HepG2 (cell line): Measurements from ENCODE around the gene SNRNP48. TPM values are rescaled to one million over a fixed set of nuclear protein-coding genes. Genes with fewer than 3 reads are reported as not detected.
A peak's percentile ranks its signal among the peaks of the same experiment; 100 is the strongest.

Source experiments
- ATF4 ChIP-seq, 2 experiments: fragments of 450-650 bp in 1 of 2; sonication (generic) in 1 of 2; formaldehyde crosslinking; IDR thresholded peaks; 2 replicates each; pipeline versions ENCODE4 v1.5.0 to v1.8.0; 2020 to 2022; ENCODE audit warnings: mild to moderate bottlenecking in 1 of 2, missing genetic modification reagents in 1 of 2
- BCL3 ChIP-seq: sonication (generic); formaldehyde crosslinking; IDR thresholded peaks from 2 replicates; pipeline ENCODE4 v1.5.1; 2020; ENCODE audit warnings: mild to moderate bottlenecking, missing genetic modification reagents, moderate library complexity
- BORCS8-MEF2B ChIP-seq: sonication (generic); formaldehyde crosslinking; IDR thresholded peaks from 2 replicates; pipeline ENCODE4 v1.8.0; 2022; ENCODE audit warnings: mild to moderate bottlenecking, missing genetic modification reagents
- E2F1 ChIP-seq: sonication (generic); formaldehyde crosslinking; IDR thresholded peaks from 2 replicates; pipeline ENCODE4 v1.5.0; 2020; ENCODE audit warnings: missing genetic modification reagents
- MED13 ChIP-seq: sonication (generic); formaldehyde crosslinking; IDR thresholded peaks from 2 replicates; pipeline ENCODE4 v1.5.0; 2020; ENCODE audit warnings: missing genetic modification reagents
- MZF1 ChIP-seq: sonication (generic); formaldehyde crosslinking; IDR thresholded peaks from 2 replicates; pipeline ENCODE4 v1.8.1; 2023; ENCODE audit warnings: mild to moderate bottlenecking, missing genetic modification reagents, borderline replicate concordance
- PHF20 ChIP-seq: sonication (generic); formaldehyde crosslinking; IDR thresholded peaks from 2 replicates; pipeline ENCODE4 v1.5.0; 2020; ENCODE audit warnings: mild to moderate bottlenecking, missing genetic modification reagents
- RAD21 ChIP-seq: fragments of 450-650 bp; formaldehyde crosslinking; IDR thresholded peaks from 2 replicates; pipeline ENCODE4 v1.5.0; 2020; ENCODE audit warnings: mild to moderate bottlenecking
- RCOR2 ChIP-seq: IDR thresholded peaks from 2 replicates; pipeline ENCODE4 v1.6.1; 2016; ENCODE audit warnings: missing biosample characterization, missing genetic modification reagents
- RELA ChIP-seq: sonication (generic); formaldehyde crosslinking; IDR thresholded peaks from 2 replicates; pipeline ENCODE4 v1.4.0; 2020; ENCODE audit warnings: missing genetic modification reagents
- SIN3B ChIP-seq: fragments of 150-350 bp; IDR thresholded peaks from 2 replicates; pipeline ENCODE4 v1.6.1; 2014; ENCODE audit warnings: low read length
- SNAI1 ChIP-seq: sonication (generic); formaldehyde crosslinking; IDR thresholded peaks from 2 replicates; pipeline ENCODE4 v1.5.0; 2020; ENCODE audit warnings: mild to moderate bottlenecking, missing genetic modification reagents, borderline replicate concordance
- SOX5 ChIP-seq: IDR thresholded peaks from 2 replicates; pipeline ENCODE4 v1.6.1; 2016; ENCODE audit warnings: borderline replicate concordance
- TERF1 ChIP-seq: sonication (generic); formaldehyde crosslinking; IDR thresholded peaks from 2 replicates; pipeline ENCODE4 v1.8.0; 2022; ENCODE audit warnings: mild to moderate bottlenecking, missing genetic modification reagents, moderate library complexity
- ZNF431 ChIP-seq: sonication (generic); formaldehyde crosslinking; IDR thresholded peaks from 2 replicates; pipeline ENCODE4 v1.9.0; 2022; ENCODE audit warnings: missing genetic modification reagents, low read depth, mild to moderate bottlenecking, borderline replicate concordance
- ZNF574 ChIP-seq: sonication (generic); formaldehyde crosslinking; IDR thresholded peaks from 2 replicates; pipeline ENCODE4 v1.4.0; 2020; ENCODE audit warnings: missing genetic modification reagents
- ZNF740 ChIP-seq: sonication (generic); formaldehyde crosslinking; IDR thresholded peaks from 2 replicates; pipeline ENCODE4 v1.4.0; 2020; ENCODE audit warnings: missing genetic modification reagents
- ZNF800 ChIP-seq: sonication (generic); formaldehyde crosslinking; IDR thresholded peaks from 2 replicates; pipeline ENCODE4 v1.4.0; 2020; ENCODE audit warnings: missing genetic modification reagents
- polyA plus RNA-seq, 8 experiments: library from polyadenylated mRNA; depleted of rRNA in 3 of 8; stranded (reverse) in 7 of 8; unstranded in 1 of 8; fragments of >200 nt; fragmentation: Illumina TruSeq in 4 of 8; extraction: Trizol in 4 of 8; gene quantifications; 2 replicates each; pipeline versions ENCODE4 v1.2.1 to v1.2.3, GENCODE V29; 2011 to 2016; ENCODE audit warnings: low read depth in 4 of 8, missing spikeins in 1 of 8, mixed read lengths in 1 of 8; ENCODE audit not compliant: insufficient read depth in 1 of 8
- total RNA-seq, 5 experiments: library from RNA; depleted of rRNA; stranded (reverse); fragments of >200 nt; fragmentation: Illumina TruSeq; extraction: Trizol; gene quantifications; 2 replicates each; pipeline ENCODE4 v1.2.3, GENCODE V29; 2016; ENCODE audit warnings: low read depth in 1 of 5

SNRNP48 gene
- total and polyA plus RNA-seq, 2 of the 13 experiments (the other 11 are each of a cell fraction or from before 2014, with no cell fraction given), result 17.5 to 47.5 TPM

GRCh38 chr6:7541175-7542064 is 48.6 kb upstream of the SNRNP48 start, which contains the start of gene DSP (continued):
- peak; percentile 77 for TF ChIP-seq ZNF740 (CRISPR knock-in tag)
- peak; percentile 81 for TF ChIP-seq RCOR2
- peak; percentile 90 for TF ChIP-seq ZNF800 (CRISPR knock-in tag)
- TF ChIP-seq ATF4 (CRISPR knock-in tag; IDR thresholded peaks at IDR 0.05), result peak in 1 of 2 experiments; percentile 82; a peak in 2 of 4 replicates
- peak; percentile 88 for TF ChIP-seq SOX5
- TF ChIP-seq ZNF431, result peak; percentile 36
- 0 out of 2 replicates have a peak, but pooled peaks have one; percentile 24 for TF ChIP-seq PHF20 (CRISPR knock-in tag)
- 0 out of 2 replicates have a peak, but pooled peaks have one; percentile 33 for TF ChIP-seq SIN3B
- TF ChIP-seq BCL3, result peak; percentile 61; the same call in 1 of the 2 replicates
- TF ChIP-seq BORCS8-MEF2B, result peak; percentile 20; the same call in 1 of the 2 replicates
- TF ChIP-seq SNAI1, result no peak; the same call in 1 of the 2 replicates
- peak; percentile 91 for TF ChIP-seq ZNF574 (CRISPR knock-in tag)
- TF ChIP-seq RAD21, result peak; percentile 66
- peak; percentile 87 for TF ChIP-seq MED13
- peak; percentile 21; the same call in 1 of the 2 replicates for TF ChIP-seq RELA
- no peak for TF ChIP-seq TERF1
- TF ChIP-seq E2F1 (CRISPR knock-in tag), result peak; percentile 32
- TF ChIP-seq MZF1 (CRISPR knock-in tag), result no peak
